ENCODE measurements around the gene CNTNAP3.
"Not testable (repeated sequence)": the region's sequence is repeated elsewhere in the genome, so short reads cannot be mapped to it uniquely, and the experiment has no call there.

The CNTNAP3 gene

GRCh38 chr9:39287980-39288379, at the start of gene CNTNAP3:
CNTNAP3 (minus strand) TSS chr9:39288167; CDS start chr9:39288064, 103 bp downstream.
- not testable (repeated sequence) for DNase-seq (ENCODE audit: low read depth in 2 of 2, low spot score in 1 of 2)

GRCh38 chr9:39279995-39280394, 8.0 kb downstream of the CNTNAP3 start:
- not testable (repeated sequence) for DNase-seq (ENCODE audit: low read depth in 2 of 2, low spot score in 1 of 2)

GRCh38 chr9:39242513-39242912, 45.5 kb downstream of the CNTNAP3 start:
- DNase-seq (ENCODE audit: low read depth in 2 of 2, low spot score in 1 of 2): not testable (repeated sequence)

- not testable (repeated sequence) for DNase-seq (ENCODE audit: low read depth in 2 of 2, low spot score in 1 of 2)
Measured at GRCh38 chr9:39232130-39232991, 55.6 kb downstream of the CNTNAP3 start.

GRCh38 chr9:39215976-39216375, 72.0 kb downstream of the CNTNAP3 start:
- DNase-seq (ENCODE audit: low read depth in 2 of 2, low spot score in 1 of 2): not testable (repeated sequence)

GRCh38 chr9:39209773-39210172, 78.2 kb downstream of the CNTNAP3 start:
- DNase-seq (ENCODE audit: low read depth in 2 of 2, low spot score in 1 of 2): not testable (repeated sequence)

GRCh38 chr9:39206643-39207042, 81.3 kb downstream of the CNTNAP3 start:
- not testable (repeated sequence) for DNase-seq (ENCODE audit: low read depth in 2 of 2, low spot score in 1 of 2)

GRCh38 chr9:39205842-39206241, 82.1 kb downstream of the CNTNAP3 start:
- not testable (repeated sequence) for DNase-seq (ENCODE audit: low read depth in 2 of 2, low spot score in 1 of 2)

GRCh38 chr9:39200412-39200811, 87.6 kb downstream of the CNTNAP3 start:
- DNase-seq (ENCODE audit: low read depth in 2 of 2, low spot score in 1 of 2): not testable (repeated sequence)

- DNase-seq (ENCODE audit: low read depth in 2 of 2, low spot score in 1 of 2): not testable (repeated sequence)
Measured at GRCh38 chr9:39198000-39198709, 89.8 kb downstream of the CNTNAP3 start.

GRCh38 chr9:39171370-39171769, 116.6 kb downstream of the CNTNAP3 start:
- DNase-seq (ENCODE audit: low read depth in 2 of 2, low spot score in 1 of 2): not testable (repeated sequence)

GRCh38 chr9:39157714-39158113, 130.3 kb downstream of the CNTNAP3 start:
- DNase-seq (ENCODE audit: low read depth in 2 of 2, low spot score in 1 of 2): not testable (repeated sequence)

- DNase-seq (ENCODE audit: low read depth in 2 of 2, low spot score in 1 of 2): not testable (repeated sequence)
Measured at GRCh38 chr9:39132826-39133552, 155.0 kb downstream of the CNTNAP3 start.

- DNase-seq (ENCODE audit: low read depth in 2 of 2, low spot score in 1 of 2): not testable (repeated sequence)
Measured at GRCh38 chr9:39121401-39121800, 166.6 kb downstream of the CNTNAP3 start.

- not testable (repeated sequence) for DNase-seq (ENCODE audit: low read depth in 2 of 2, low spot score in 1 of 2)
Measured at GRCh38 chr9:39111746-39112145, 176.2 kb downstream of the CNTNAP3 start.

- DNase-seq (ENCODE audit: low read depth in 2 of 2, low spot score in 1 of 2): no peak
Measured at GRCh38 chr9:39108145-39108544, 179.8 kb downstream of the CNTNAP3 start.

GRCh38 chr9:39097208-39097607, 190.8 kb downstream of the CNTNAP3 start:
- DNase-seq (ENCODE audit: low read depth in 2 of 2, low spot score in 1 of 2): not testable (repeated sequence)

GRCh38 chr9:39085311-39085710, 202.7 kb downstream of the CNTNAP3 start:
- not testable (repeated sequence) for DNase-seq (ENCODE audit: low read depth in 2 of 2, low spot score in 1 of 2)

- DNase-seq (ENCODE audit: low read depth in 2 of 2, low spot score in 1 of 2): not testable (repeated sequence)
Measured at GRCh38 chr9:39082574-39082973, 205.4 kb downstream of the CNTNAP3 start.

GRCh38 chr9:39080081-39080480, 207.9 kb downstream of the CNTNAP3 start:
- not testable (repeated sequence) for DNase-seq (ENCODE audit: low read depth in 2 of 2, low spot score in 1 of 2)

GRCh38 chr9:39078621-39079256, 209.2 kb downstream of the CNTNAP3 start:
- DNase-seq (ENCODE audit: low read depth in 2 of 2, low spot score in 1 of 2): not testable (repeated sequence)
